Pancreas (tissue), 10 donors: ENCODE data around the gene PSG6. TPM values are rescaled to one million over a fixed set of nuclear protein-coding genes. Genes with fewer than 3 reads are reported as not detected.
"Not testable (repeated sequence)": the region's sequence is repeated elsewhere in the genome, so short reads cannot be mapped to it uniquely, and the experiment has no call there.

Experiments used
- ATAC-seq, 4 donors: fragments of 200-7000 bp; cut with Tn5 transposase; one replicate each; pipeline versions ENCODE4 v1.8.0 to v1.9.1; 2020; ENCODE audit warnings: mild to moderate bottlenecking in 4 of 4, moderate library complexity in 4 of 4
- DNase-seq, 6 donors: peaks; one replicate each; pipeline ENCODE4 v3.0.0-alpha.2; 2020
- FAIRE-seq: peaks from 2 replicates; lab custom pipeline; 2012; peaks lifted over from hg19 to GRCh38; lab: Jason Lieb, UNC
- H3K27ac ChIP-seq, 4 donors: fragments of 200-600 bp; sonication (generic); 1 replicate in 3 of 4; 2 replicates in 1 of 4; pipeline versions ENCODE4 v1.5.0 to v1.8.0; 2020
- H3K27me3 ChIP-seq, 4 donors: fragments of 200-600 bp; one replicate each; pipeline ENCODE4 v1.8.0; 2021
- H3K36me3 ChIP-seq, 3 donors: fragments of 200-600 bp; sonication (generic) in 1 of 3; one replicate each; pipeline versions ENCODE4 v1.5.0 to v1.8.0; 2020 to 2021
- H3K4me1 ChIP-seq, 3 donors: fragments of 200-600 bp; one replicate each; pipeline ENCODE4 v1.8.0; 2021
- H3K4me3 ChIP-seq, 4 donors: fragments of 200-600 bp; sonication (generic) in 2 of 4; one replicate each; pipeline versions ENCODE4 v1.5.0 to v1.8.0; 2020 to 2021
- H3K9me3 ChIP-seq, 4 donors: fragments of 200-600 bp; one replicate each; pipeline ENCODE4 v1.8.0; 2021
- CTCF ChIP-seq, 4 donors: fragments of 200-600 bp; sonication (generic) in 3 of 4; IDR thresholded peaks; one replicate each; pipeline versions ENCODE4 v1.5.0 to v1.8.0; 2021; ENCODE audit warnings: antibody characterized with exemption in 4 of 4
- WGBS, 2 donors: extraction: QIAGEN DNeasy Blood & Tissue Kit; methylation state at CpG; one replicate each; pipeline ENCODE4 v1.1.7; 2013; 5-methylcytosine and 5-hydroxymethylcytosine counted together
- intact Hi-C, 3 donors: fragments of 100-400 bp; cut with DNase I; formaldehyde crosslinking; loops; one replicate each; pipeline versions ENCODE4 v1.11.1 to v1.14.2; 2022
- polyA plus RNA-seq, 2 donors: library from polyadenylated mRNA; stranded (reverse); fragments of 200-250 nt; gene quantifications; one replicate each; pipeline ENCODE4 v1.2.3, GENCODE V29; 2013
- total RNA-seq, 6 donors: library from RNA; stranded (reverse); fragmentation: NEBNext Ultra II Directional in 4 of 6; extraction: Animal tissue kit (Norgen Biotek cat#: 25700) in 4 of 6; gene quantifications; one replicate each; pipeline versions ENCODE4 v1.2.1 to v1.2.4, GENCODE V29; 2021 to 2023
- donor health status: healthy with polysubstance abuse.
- donor health status: DM: no; HTN: no; CAD: no; lungs with moderate emphysema.
- donor health status: DM: no; HTN: no; CAD: no.
- donor health status: control.
- donor health status: control.
- donor health status: Bipolar disorder and iron deficiency.
- donor health status: DM: yes; HTN: yes; CAD: no.
- donor health status: DM: no; HTN: no; CAD: no.
- donor health status: DM: no; HTN: no; CAD: no.
- donor health status: DM: yes; HTN: yes; CAD: no.

Gene PSG6
- not detected for total RNA-seq
- not detected for polyA plus RNA-seq

- H3K4me3 ChIP-seq, intact Hi-C loops, DNase-seq, FAIRE-seq, H3K4me1 ChIP-seq, ATAC-seq, H3K27ac ChIP-seq, H3K9me3 ChIP-seq, H3K27me3 ChIP-seq, H3K36me3 ChIP-seq: not testable (repeated sequence)
- 44 to 77% methylated on average over 1 of the region's 1 CpG for WGBS, 2 donors
These were observed at the start of gene PSG6 for GRCh38 chr19:42917634-42918033. TSS of gene PSG6 (minus strand) at chr19:42917894. CDS start at chr19:42917792, 102 bp downstream.

GRCh38 chr19:42965176-42965575 is 47.5 kb upstream of the PSG6 start:
- 67 to 68% methylated on average over 2 of the region's 2 CpGs for WGBS, 2 donors
- FAIRE-seq (no peak), ATAC-seq (no peak), DNase-seq (no peak)
- Histone ChIP-seq H3K27me3 (no peaks in the 10 kb centered on the region), H3K4me3 (no peak overlapping the region), H3K9me3 (no peaks in the 10 kb centered on the region), H3K36me3 (no peaks in the 10 kb centered on the region), H3K4me1 (no peaks in the 10 kb centered on the region), H3K27ac (no peak overlapping the region)
- TF ChIP-seq CTCF (IDR thresholded peaks at IDR 0.05), result no peak
- intact Hi-C loops, result no loop called here

GRCh38 chr19:42961119-42961518 is 43.4 kb upstream of the PSG6 start:
- FAIRE-seq (no peak), DNase-seq (no peak), ATAC-seq (no peak)
- 61 to 63% methylated on average over 6 of the region's 6 CpGs for WGBS, 2 donors
- no peak for TF ChIP-seq CTCF (IDR thresholded peaks at IDR 0.05)
- no peaks in the 10 kb centered on the region for H3K27me3 ChIP-seq
- no peak overlapping the region for H3K4me3 ChIP-seq
- no peaks in the 10 kb centered on the region for H3K4me1 ChIP-seq
- no peaks in the 10 kb centered on the region for H3K36me3 ChIP-seq
- H3K27ac ChIP-seq, result no peak overlapping the region
- no peaks in the 10 kb centered on the region for H3K9me3 ChIP-seq
- intact Hi-C loops, result no loop called here

GRCh38 chr19:42952126-42952525 is 34.4 kb upstream of the PSG6 start:
- FAIRE-seq, intact Hi-C loops: not testable (repeated sequence)

GRCh38 chr19:42951476-42951875 is 33.8 kb upstream of the PSG6 start:
- H3K4me3 ChIP-seq, H3K4me1 ChIP-seq, H3K27me3 ChIP-seq, DNase-seq, intact Hi-C loops, H3K36me3 ChIP-seq, H3K27ac ChIP-seq, H3K9me3 ChIP-seq, ATAC-seq, FAIRE-seq: not testable (repeated sequence)
- WGBS, 2 donors, result 45 to 50% methylated on average over 2 of the region's 2 CpGs

More at GRCh38 chr19:42952126-42952525, 34.4 kb upstream of the PSG6 start:
- ATAC-seq, H3K4me1 ChIP-seq, DNase-seq, H3K4me3 ChIP-seq, H3K27ac ChIP-seq, H3K27me3 ChIP-seq, H3K9me3 ChIP-seq, H3K36me3 ChIP-seq: not testable (repeated sequence)
- 48 to 52% methylated on average over 4 of the region's 4 CpGs for WGBS, 2 donors

- Histone ChIP-seq H3K4me3 (no peak overlapping the region), H3K36me3 (no peaks in the 10 kb centered on the region), H3K4me1 (no peaks in the 10 kb centered on the region), H3K27ac (no peak overlapping the region), H3K9me3 (no peaks in the 10 kb centered on the region), H3K27me3 (peaks cover 0 to 7% (median 0%) of the 10 kb centered on the region in 4 donors)
- intact Hi-C loops, result no loop called here
- WGBS, 2 donors, result 28 to 37% methylated on average over 13 of the region's 13 CpGs
- ATAC-seq (no peak), DNase-seq (no peak), FAIRE-seq (no peak)
- TF ChIP-seq CTCF (IDR thresholded peaks at IDR 0.05), result no peak
These were observed 24.6 kb upstream of the PSG6 start for GRCh38 chr19:42942187-42942789.

GRCh38 chr19:42937107-42937506 is 19.4 kb upstream of the PSG6 start, which contains the start of gene PSG7:
TSS of gene PSG7 (minus strand) at chr19:42937207. CDS start at chr19:42937076, 131 bp downstream.
- H3K4me1 ChIP-seq, H3K27me3 ChIP-seq, H3K9me3 ChIP-seq, ATAC-seq, H3K4me3 ChIP-seq, H3K36me3 ChIP-seq, H3K27ac ChIP-seq, DNase-seq, intact Hi-C loops, FAIRE-seq: not testable (repeated sequence)
- 70 to 77% methylated on average over 3 of the region's 3 CpGs for WGBS, 2 donors

- H3K36me3 ChIP-seq, intact Hi-C loops, H3K4me1 ChIP-seq, H3K27me3 ChIP-seq, H3K27ac ChIP-seq, H3K9me3 ChIP-seq, ATAC-seq, DNase-seq, FAIRE-seq, H3K4me3 ChIP-seq: not testable (repeated sequence)
These were observed 17.0 kb upstream of the PSG6 start for GRCh38 chr19:42934726-42935125.

GRCh38 chr19:42934183-42934582 is 16.5 kb upstream of the PSG6 start:
- H3K4me1 ChIP-seq, ATAC-seq, DNase-seq, intact Hi-C loops, H3K9me3 ChIP-seq, H3K27ac ChIP-seq, FAIRE-seq, H3K36me3 ChIP-seq, H3K27me3 ChIP-seq, H3K4me3 ChIP-seq: not testable (repeated sequence)

- H3K27me3 ChIP-seq, H3K27ac ChIP-seq, DNase-seq, H3K9me3 ChIP-seq, FAIRE-seq, H3K36me3 ChIP-seq, ATAC-seq, H3K4me3 ChIP-seq, H3K4me1 ChIP-seq, intact Hi-C loops: not testable (repeated sequence)
- 62 to 63% methylated on average over 3 of the region's 3 CpGs for WGBS, 2 donors
These were observed 15.7 kb upstream of the PSG6 start for GRCh38 chr19:42933412-42933811.
